Urinary bladder (tissue), 4 donors: ENCODE results near the gene MARCKS. TPM values are rescaled to one million over a fixed set of nuclear protein-coding genes. Genes with fewer than 3 reads are reported as not detected.

Experiments
- DNase-seq: peaks from one replicate; pipeline ENCODE4 v3.0.0-alpha.2; 2015; ENCODE audit errors: extremely low spot score
- H3K27ac ChIP-seq: one replicate; pipeline ENCODE4 v1.5.1; 2013; ENCODE audit warnings: low read depth, mild to moderate bottlenecking, moderate library complexity
- H3K36me3 ChIP-seq: one replicate; pipeline ENCODE4 v1.6.1; 2013; ENCODE audit warnings: mild to moderate bottlenecking, moderate library complexity; ENCODE audit not compliant: insufficient read depth
- H3K4me1 ChIP-seq: one replicate; pipeline ENCODE4 v1.6.1; 2013; ENCODE audit warnings: mild to moderate bottlenecking, moderate library complexity; ENCODE audit not compliant: insufficient read depth
- H3K4me3 ChIP-seq: one replicate; pipeline ENCODE4 v1.5.1; 2013; ENCODE audit warnings: low read depth, low read length
- WGBS: extraction: QIAGEN DNeasy Blood & Tissue Kit; methylation state at CpG from one replicate; pipeline ENCODE4 v1.1.7; 2013; 5-methylcytosine and 5-hydroxymethylcytosine counted together
- polyA plus RNA-seq: library from polyadenylated mRNA; stranded (reverse); fragments of 200-250 nt; gene quantifications from one replicate; pipeline ENCODE4 v1.2.3, GENCODE V29; 2013
- total RNA-seq: library from RNA; depleted of rRNA; stranded (reverse); fragments of >200 nt; gene quantifications from one replicate; pipeline ENCODE4 v1.2.3, GENCODE V29; 2014
- donor health status: healthy with polysubstance abuse.
- donor health status: healthy.

The MARCKS gene
- total and polyA plus RNA-seq, 2 donors, result 22.1 to 193 TPM

DNA sequence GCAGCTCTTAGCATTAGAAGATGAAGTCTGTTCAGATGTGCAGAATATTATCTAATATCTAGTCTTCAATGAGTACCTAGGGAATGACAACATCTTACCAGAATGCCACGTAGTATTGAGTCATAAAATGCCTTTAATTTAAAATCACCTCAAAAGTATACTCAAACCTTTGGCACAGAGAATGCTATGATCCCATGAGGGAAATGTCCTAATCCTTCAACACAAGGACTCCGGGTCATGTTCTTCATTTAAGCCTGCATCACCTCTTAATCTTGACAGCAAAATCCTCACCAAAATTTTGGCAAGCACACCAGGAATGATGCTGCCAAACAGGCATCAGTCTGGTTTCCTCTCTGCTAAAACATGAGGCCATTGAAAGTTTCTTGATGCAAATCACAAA, 23.6 kb upstream of the MARCKS start:
- Histone ChIP-seq H3K36me3 (no peaks in the 10 kb centered on the region), H3K4me1 (no peaks in the 10 kb centered on the region), H3K27ac (no peak overlapping the region), H3K4me3 (no peak overlapping the region)
- no peak for DNase-seq
- 35% methylated on average over 2 of the region's 2 CpGs for WGBS

DNA sequence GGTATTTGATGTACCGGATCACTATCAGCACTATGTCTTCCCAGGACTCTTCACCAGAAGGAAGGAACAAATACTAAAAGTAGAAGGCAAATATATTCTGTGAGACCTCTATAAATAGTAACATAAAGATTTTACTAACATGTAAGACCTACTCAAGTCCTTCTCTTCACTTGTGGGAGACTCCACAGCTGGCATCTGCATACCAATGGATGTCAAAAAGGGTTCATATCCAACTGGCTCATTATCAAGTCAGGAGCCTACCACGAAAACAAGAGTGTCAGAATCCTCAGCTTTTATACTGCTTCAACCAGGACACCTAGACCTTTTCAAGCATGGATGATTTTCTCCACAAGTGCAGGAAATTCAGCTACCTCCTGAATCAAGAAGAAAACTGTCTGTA, 20.0 kb upstream of the MARCKS start:
- 63% methylated on average over 2 of the region's 2 CpGs for WGBS
- DNase-seq, result no peak
- no peaks in the 10 kb centered on the region for H3K4me1 ChIP-seq
- H3K4me3 ChIP-seq, result no peak overlapping the region
- no peak overlapping the region for H3K27ac ChIP-seq
- no peaks in the 10 kb centered on the region for H3K36me3 ChIP-seq

DNA sequence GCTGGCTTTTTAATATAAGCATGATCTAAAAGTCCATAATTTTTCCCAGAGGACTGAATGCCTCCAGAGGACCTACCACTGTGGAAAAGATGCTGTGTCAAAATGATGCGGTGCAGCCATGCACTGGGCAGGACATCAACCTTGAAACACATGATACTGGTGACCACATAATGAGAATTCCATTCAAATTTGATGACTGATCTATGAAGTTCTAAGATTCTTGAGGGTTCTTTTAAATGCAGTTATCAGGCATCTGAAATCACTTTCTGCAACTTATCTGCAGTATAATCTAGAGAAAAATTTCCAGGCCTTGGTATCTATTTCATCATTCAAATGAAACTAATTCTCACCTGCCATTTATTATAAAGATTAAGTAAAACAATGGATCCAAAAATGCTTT, 15.0 kb upstream of the MARCKS start:
- no peaks in the 10 kb centered on the region for H3K36me3 ChIP-seq
- H3K4me3 ChIP-seq, result no peak overlapping the region
- 81% methylated on average over 1 of the region's 1 CpG for WGBS
- H3K4me1 ChIP-seq, result no peaks in the 10 kb centered on the region
- no peak overlapping the region for H3K27ac ChIP-seq
- no peak for DNase-seq

DNA sequence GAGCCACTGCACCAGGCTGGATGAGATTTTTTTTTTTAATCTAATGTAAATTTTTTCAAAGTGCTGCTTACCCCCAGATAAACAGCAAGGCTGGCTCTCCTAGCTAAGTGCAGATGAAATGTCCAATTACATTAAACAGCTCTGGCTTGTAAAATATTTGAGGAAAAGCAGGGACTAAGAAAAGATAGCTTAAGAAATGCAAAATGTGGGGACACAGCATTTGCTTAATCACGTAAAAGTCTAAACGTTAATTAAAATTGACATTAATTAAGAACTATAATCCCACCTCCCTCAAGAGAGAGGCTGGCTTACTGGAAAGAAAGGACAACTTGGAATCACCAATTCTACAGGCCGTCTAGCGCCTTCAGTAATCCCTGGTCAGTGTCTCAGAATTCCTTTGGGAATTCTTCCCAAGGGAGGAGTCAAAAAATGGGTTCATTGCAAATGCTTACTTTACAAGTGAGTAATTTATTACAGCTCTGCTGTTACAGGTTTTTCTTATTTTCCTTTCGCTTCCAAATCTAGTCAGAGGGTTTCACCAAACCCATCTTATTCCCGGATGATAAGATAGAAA, 13.6 kb upstream of the MARCKS start:
- WGBS, result 59% methylated on average over 6 of the region's 6 CpGs
- Histone ChIP-seq H3K27ac (no peak overlapping the region), H3K4me3 (no peak overlapping the region), H3K4me1 (no peaks in the 10 kb centered on the region), H3K36me3 (no peaks in the 10 kb centered on the region)
- DNase-seq, result no peak

DNA sequence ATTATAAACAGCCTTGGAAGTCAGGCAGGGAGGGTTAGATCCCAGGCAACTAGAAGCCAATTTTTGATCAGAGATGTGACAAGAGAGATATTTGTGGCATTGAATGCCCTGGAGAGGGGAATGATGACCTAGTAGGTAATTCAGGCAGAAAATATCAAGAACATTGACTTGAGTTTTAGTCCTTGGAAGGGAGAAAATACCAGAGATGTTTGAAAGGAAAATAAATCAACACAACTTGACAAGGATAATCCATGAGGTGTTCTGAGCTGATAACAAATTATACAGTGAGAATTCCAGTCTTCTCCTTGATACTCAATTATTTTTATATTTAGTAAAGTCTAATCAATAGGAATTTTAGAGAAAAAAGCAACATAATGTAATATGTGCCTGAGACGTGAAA, 10.6 kb upstream of the MARCKS start:
- Histone ChIP-seq H3K27ac (no peak overlapping the region), H3K4me1 (no peaks in the 10 kb centered on the region), H3K4me3 (no peak overlapping the region), H3K36me3 (no peaks in the 10 kb centered on the region)
- DNase-seq, result no peak
- 88% methylated on average over 1 of the region's 1 CpG for WGBS

DNA sequence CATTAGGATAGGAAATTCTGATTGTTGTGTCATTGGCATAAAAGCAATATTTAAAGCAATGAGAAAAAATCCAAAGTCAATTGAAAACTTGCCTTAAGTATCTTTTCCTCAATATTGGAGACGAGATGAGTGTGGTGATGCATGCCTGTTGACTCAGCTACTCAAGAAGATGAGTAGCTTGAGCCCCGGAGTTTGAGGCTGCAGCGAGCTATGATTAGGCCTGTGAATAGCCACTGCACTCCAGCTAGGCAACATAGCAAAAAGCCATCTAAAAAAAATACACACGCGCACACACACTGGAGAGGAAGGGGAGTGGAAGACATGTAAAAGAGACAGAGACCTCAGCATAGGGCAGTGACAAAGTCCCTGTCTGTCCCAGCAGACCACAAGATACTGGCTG, 9.7 kb upstream of the MARCKS start:
- no peak overlapping the region for H3K4me3 ChIP-seq
- WGBS, result 94% methylated on average over 5 of the region's 5 CpGs
- no peak overlapping the region for H3K27ac ChIP-seq
- no peaks in the 10 kb centered on the region for H3K36me3 ChIP-seq
- no peaks in the 10 kb centered on the region for H3K4me1 ChIP-seq
- no peak for DNase-seq

DNA sequence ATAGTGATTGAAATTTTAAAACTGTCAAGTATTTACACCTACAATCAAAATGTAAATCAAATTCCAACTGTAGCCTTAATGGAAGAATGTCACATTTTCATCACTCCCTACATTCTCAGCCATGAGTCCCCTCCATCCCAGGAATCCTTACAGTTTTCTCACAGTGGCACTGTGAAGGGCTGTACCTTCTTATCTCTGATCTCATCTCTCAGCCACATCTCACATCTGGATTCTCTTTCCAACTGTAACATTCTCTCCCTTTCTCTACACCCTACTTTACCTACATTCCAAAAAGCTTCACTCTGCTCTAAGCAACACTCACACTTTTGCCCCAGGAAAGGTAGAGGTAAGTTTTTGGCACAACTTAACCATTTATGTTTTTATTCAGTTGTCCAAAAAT, 8.9 kb upstream of the MARCKS start:
- no peaks in the 10 kb centered on the region for H3K4me1 ChIP-seq
- DNase-seq, result no peak

DNA sequence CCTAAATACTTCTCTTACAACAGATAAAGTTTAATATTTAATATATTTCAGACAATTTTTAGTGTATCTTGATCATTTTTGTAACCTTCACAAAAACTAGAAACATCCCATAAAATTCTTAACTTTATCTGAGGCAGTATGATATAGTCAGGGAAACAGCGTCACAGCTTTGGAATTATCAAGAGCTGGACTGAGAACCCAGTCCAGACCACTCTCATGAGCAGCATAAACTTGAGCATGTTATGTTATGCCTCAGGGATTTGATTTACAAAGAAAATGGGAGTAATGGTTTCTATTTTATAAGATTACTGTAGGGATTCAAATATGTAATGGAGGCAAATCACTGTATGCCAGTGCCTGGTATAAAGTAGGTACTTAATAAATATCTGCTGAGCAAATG, 8.3 kb upstream of the MARCKS start:
- no peak for DNase-seq
- 94% methylated on average over 1 of the region's 1 CpG for WGBS

More for the DNA sequence above, 8.9 kb upstream of the MARCKS start:
- Histone ChIP-seq H3K4me3 (no peak overlapping the region), H3K36me3 (no peaks in the 10 kb centered on the region), H3K27ac (no peak overlapping the region)

DNA sequence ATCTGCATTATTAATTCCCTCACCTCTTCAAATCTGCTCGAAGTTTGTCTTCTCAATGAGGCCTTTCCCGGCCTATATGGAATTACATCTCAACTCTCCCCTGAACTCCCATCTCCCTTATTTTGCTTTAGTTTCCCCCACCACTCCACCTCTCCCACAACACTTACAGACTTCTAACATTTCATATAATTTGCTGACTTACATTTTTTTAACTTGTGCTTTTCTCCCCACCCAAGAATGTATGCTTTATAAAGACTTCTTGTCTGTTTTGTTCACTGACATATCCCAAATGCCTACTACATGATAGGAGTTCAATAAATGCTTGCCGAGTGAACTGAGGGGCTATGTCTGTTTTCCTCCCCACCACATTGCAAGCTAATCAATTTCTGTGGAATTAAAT, 3.9 kb upstream of the MARCKS start:
- no peak overlapping the region for H3K4me3 ChIP-seq
- H3K36me3 ChIP-seq, result no peaks in the 10 kb centered on the region
- H3K27ac ChIP-seq, result no peak overlapping the region
- H3K4me1 ChIP-seq, result no peaks in the 10 kb centered on the region
- 85% methylated on average over 3 of the region's 3 CpGs for WGBS
- no peak for DNase-seq

More for the DNA sequence above, 8.3 kb upstream of the MARCKS start:
- Histone ChIP-seq H3K4me3 (no peak overlapping the region), H3K27ac (no peak overlapping the region), H3K36me3 (no peaks in the 10 kb centered on the region), H3K4me1 (no peaks in the 10 kb centered on the region)

DNA sequence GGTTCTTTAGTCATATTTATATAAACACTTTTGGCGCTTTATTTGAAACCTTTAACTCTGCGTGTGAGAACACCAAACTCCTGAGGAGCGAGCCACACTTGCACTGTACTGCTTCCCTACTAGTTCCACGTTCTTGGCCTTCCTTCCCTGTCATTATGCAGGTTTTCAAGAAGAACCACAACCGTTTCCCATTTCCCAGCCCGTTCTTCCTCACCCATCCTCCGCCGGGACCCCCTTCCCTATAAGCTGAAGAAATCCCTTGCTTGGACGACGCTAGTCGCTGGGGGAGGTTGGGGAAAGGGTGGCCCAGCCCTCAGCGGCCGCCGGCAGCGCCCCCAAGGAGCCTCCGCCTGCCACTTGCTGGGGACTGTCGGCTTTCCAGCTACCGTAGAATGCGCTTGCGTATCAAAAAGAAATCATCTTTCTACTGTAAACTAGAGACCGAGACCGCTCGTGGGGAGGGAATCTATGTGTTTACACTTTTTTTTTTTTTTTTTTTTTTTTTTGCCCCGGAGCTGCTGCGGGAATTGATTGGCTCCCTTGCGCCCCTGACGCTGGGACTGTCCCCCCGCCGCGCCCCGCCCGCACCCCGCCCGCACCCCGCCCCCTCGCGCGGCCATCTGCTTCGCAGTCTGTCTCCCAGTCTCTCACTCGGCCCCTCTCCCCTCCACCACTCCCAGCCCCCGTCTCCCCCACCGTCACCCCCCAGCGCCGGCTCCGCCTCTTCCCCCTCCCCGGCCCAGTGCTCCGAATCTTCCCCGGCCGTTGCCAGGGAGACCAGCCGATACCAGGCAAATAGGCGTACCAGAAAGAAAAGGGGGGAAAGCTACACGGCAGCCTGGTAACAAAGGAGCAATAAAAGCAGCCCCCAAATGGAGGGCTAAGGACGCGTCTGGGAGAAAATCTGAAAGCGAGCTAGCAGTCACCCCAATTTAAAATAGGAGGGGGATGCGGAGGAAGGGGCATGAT, 2.3 kb upstream of the MARCKS start:
- WGBS, result 2% methylated on average over 56 of the region's 56 CpGs
- Histone ChIP-seq H3K4me3 (peak overlapping the region; percentile 40), H3K27ac (peak overlapping the region; percentile 65), H3K36me3 (no peaks in the 10 kb centered on the region), H3K4me1 (no peaks in the 10 kb centered on the region)
- DNase-seq, result peak; percentile 89

DNA sequence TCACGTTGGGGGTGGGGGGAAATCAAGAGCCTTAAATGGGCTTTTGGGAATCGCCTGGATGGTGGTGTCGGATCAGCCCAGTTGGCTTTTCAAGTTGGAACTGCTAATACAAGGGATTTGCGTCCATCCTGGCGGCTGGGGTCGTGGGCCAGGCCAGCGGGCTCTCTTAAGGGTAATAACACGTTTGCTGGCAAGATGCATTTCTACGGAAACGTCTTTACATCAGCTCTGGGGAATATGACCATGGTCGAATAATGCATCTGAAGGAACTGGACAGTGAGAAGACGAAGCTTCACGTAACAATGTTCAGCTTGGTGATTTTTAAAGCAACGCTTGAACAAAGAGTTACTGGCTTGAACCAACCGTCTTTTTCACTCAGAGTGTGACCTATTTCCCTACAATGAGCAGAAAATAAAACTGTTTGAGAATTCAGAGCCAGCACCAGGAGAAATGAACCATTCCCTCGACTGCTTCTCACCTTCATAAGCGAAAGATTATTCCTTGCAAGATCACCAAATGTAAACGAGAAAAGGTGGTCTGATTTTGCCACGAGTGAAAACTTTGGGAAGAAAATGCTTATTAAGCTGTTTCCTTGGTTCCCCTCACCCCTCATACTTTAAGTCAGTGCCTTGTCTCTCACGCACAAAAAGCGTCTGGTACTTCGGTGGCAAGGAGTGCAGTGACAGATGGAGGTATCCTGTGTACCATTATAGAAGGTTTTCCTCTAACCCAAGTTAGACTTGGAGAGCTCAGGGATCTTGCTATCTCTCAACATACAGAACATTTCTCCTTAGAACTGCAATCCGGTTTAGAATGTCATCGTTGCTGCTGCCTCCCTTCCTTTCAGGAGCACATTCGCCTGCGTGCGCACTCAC, 1.4 kb upstream of the MARCKS start:
- WGBS, result under 1% methylated on average over 27 of the region's 27 CpGs
- Histone ChIP-seq H3K27ac (peak overlapping the region; percentile 65), H3K36me3 (no peaks in the 10 kb centered on the region), H3K4me1 (no peaks in the 10 kb centered on the region), H3K4me3 (peak overlapping the region; percentile 40)
- peak; percentile 65 for DNase-seq

DNA sequence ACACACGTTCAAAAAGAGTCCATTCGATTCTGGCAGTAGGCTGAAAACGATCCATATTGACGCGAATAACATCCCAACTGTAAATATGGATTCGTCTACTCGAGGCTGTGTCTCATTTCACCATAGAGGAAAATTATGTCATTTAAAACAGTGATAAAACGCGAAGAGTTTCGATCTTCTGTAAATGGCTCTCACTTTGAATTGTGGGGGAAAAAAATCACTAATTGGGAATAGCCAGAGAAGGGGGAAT, 845 bp upstream of the MARCKS start:
- under 1% methylated on average over 10 of the region's 10 CpGs for WGBS
- H3K4me1 ChIP-seq, result no peaks in the 10 kb centered on the region
- peak overlapping the region; percentile 45 for H3K27ac ChIP-seq
- peak overlapping the region; percentile 56 for H3K4me3 ChIP-seq
- H3K36me3 ChIP-seq, result no peaks in the 10 kb centered on the region
- no peak for DNase-seq

DNA sequence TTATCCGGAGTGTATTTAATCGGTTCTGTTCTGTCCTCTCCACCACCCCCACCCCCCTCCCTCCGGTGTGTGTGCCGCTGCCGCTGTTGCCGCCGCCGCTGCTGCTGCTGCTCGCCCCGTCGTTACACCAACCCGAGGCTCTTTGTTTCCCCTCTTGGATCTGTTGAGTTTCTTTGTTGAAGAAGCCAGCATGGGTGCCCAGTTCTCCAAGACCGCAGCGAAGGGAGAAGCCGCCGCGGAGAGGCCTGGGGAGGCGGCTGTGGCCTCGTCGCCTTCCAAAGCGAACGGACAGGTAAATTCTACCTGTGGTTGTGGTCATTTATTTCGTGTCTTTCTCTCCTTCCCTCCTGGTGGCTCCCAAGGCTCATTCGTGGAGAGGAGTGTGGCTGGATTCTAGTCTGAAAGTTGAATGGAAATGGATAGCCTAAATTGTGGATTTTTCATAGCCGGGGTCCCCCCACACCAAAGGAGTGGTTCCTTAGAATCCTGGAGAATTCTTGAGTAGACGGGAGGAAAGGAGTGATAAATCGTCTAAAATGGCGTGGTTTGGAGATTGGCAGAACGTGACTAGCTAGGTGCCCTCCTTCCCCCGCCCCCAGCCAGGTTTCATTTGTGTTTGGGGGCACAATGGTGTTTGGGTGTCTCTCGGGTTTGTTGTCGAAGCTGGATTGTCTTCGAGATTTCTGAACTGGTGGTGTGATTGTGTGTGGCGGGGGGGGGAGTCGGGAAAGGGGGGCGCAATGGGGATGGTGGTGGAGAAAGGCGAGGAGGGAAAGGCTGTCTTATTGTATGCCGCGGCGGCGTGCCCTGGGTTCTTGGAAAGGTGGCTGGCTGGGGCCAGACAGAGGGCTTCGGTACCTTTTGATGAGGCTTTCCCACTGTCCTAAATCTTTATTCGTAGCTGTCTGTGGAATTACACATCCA, 673 bp downstream of the MARCKS start:
- Histone ChIP-seq H3K27ac (peak overlapping the region; percentile 88), H3K4me1 (no peaks in the 10 kb centered on the region), H3K36me3 (no peaks in the 10 kb centered on the region), H3K4me3 (peak overlapping the region; percentile 56)
- under 1% methylated on average over 43 of the region's 43 CpGs for WGBS
- DNase-seq, result peak; percentile 49
